Natural killer cell treated with Interleukin-12 subunit alpha and Interleukin-12 subunit beta and Interleukin-15 and Interleukin-18, amount 100 ng/mL, for 72 hours (primary cell): ENCODE data around the gene CCDC127. TPM values are rescaled to one million over a fixed set of nuclear protein-coding genes. Genes with fewer than 3 reads are reported as not detected.
"Not testable (repeated sequence)": the region's sequence is repeated elsewhere in the genome, so short reads cannot be mapped to it uniquely, and the experiment has no call there.

Experiments
- ATAC-seq, 2 donors: fragments of 150-1000 bp; cut with Tn5 transposase in 1 of 2; sonication (Bioruptor Pico), chemical (Tn5 transposase) in 1 of 2; 2 replicates each; pipeline ENCODE4 v1.10.0; 2021
- DNase-seq: peaks from one replicate; pipeline ENCODE4 v3.0.0; 2022; ENCODE audit warnings: low spot score
- H3K27ac Mint-ChIP-seq, 2 donors: 1 replicate in 1 of 2; 2 replicates in 1 of 2; pipeline ENCODE4 v1.8.0; 2022; ENCODE audit warnings: mixed read lengths in 2 of 2, mild to moderate bottlenecking in 1 of 2, moderate library complexity in 1 of 2
- H3K27me3 Mint-ChIP-seq, 2 donors: 1 replicate in 1 of 2; 2 replicates in 1 of 2; pipeline ENCODE4 v1.8.0; 2022; ENCODE audit warnings: mixed read lengths in 2 of 2
- H3K36me3 Mint-ChIP-seq: one replicate; pipeline ENCODE4 v1.8.0; 2022; ENCODE audit warnings: mixed read lengths
- H3K4me1 Mint-ChIP-seq, 2 donors: 1 replicate in 1 of 2; 2 replicates in 1 of 2; pipeline ENCODE4 v1.8.0; 2022; ENCODE audit warnings: low read depth in 2 of 2, mixed read lengths in 2 of 2, mild to moderate bottlenecking in 1 of 2
- H3K4me3 Mint-ChIP-seq: one replicate; pipeline ENCODE4 v1.8.0; 2022; ENCODE audit warnings: mixed read lengths
- H3K9me3 Mint-ChIP-seq: 2 replicates; pipeline ENCODE4 v1.8.0; 2022; ENCODE audit warnings: mixed read lengths
- total RNA-seq, 2 donors: library from RNA; stranded (reverse); gene quantifications; one replicate each; pipeline ENCODE4 v1.2.3, GENCODE V29; 2022

CCDC127 gene
- total RNA-seq, 2 donors from 2014 or later = 4.3 to 9.1 TPM

DNA sequence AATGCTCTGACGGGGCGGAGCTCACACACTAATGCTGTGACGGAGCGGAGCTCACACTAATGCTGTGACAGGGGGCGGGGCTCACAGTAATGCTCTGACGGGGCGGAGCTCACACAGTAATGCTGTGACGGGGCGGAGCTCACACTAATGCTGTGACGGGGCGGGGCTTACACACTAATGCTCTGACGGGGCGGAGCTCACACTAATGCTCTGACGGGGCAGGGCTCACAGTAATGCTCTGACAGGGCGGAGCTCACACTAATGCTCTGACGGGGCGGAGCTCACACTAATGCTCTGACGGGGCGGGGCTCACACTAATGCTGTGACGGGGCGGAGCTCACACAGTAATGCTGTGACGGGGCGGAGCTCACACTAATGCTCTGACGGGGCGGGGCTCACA is 53.2 kb downstream of the CCDC127 start:
- DNase-seq, ATAC-seq, H3K27ac Mint-ChIP-seq, H3K4me3 Mint-ChIP-seq, H3K4me1 Mint-ChIP-seq, H3K36me3 Mint-ChIP-seq, H3K9me3 Mint-ChIP-seq: not testable (repeated sequence)
- peaks cover 4 to 17% of the 10 kb centered on the region in 2 donors for H3K27me3 Mint-ChIP-seq

DNA sequence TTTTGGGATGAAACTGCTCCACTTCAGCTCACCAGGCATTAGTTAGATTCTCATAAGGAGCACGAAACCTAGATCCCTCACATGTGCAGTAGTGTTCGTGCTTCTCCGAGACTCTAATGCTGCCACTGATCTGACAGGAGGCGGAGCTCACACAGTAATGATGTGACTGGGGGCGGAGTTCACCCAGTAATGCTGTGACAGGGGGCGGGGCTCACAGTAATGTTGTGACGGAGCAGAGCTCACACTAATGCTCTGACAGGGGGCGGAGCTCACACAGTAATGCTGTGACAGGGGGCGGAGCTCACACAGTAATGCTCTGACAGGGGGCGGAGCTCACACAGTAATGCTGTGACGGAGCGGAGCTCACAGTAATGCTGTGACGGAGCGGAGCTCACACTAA is 53.7 kb downstream of the CCDC127 start:
- H3K9me3 Mint-ChIP-seq = no peaks in the 10 kb centered on the region
- H3K27me3 Mint-ChIP-seq = peaks cover 9 to 22% of the 10 kb centered on the region in 2 donors
- ATAC-seq (no peak), DNase-seq (no peak)
- no peaks in the 10 kb centered on the region for H3K36me3 Mint-ChIP-seq
- H3K4me1 Mint-ChIP-seq = no peaks in the 10 kb centered on the region
- H3K27ac Mint-ChIP-seq = no peak overlapping the region
- no peak overlapping the region for H3K4me3 Mint-ChIP-seq

DNA sequence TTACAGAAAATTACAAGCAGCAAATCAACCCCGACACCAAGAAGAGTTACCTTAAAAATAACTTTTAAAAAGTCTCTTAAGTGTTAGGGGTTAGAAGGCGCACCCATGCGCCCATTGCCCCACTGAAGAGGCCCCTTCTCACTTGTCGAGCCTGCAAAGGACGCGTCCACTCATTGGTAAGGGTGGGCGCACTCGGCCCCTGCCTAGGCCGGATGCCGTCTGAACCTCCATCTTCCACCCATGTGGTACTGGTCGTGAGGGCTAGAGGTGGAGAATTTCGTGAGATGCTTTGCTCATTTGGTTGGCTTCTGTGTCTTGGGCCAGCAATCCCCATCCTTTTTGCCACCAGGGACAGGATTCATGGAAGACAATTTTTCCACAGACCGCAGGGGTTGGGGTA is 54.1 kb downstream of the CCDC127 start:
- no peak overlapping the region for H3K27ac Mint-ChIP-seq
- no peaks in the 10 kb centered on the region for H3K9me3 Mint-ChIP-seq
- ATAC-seq (no peak), DNase-seq (no peak)
- H3K4me1 Mint-ChIP-seq = no peaks in the 10 kb centered on the region
- H3K4me3 Mint-ChIP-seq = no peak overlapping the region
- peaks cover 11 to 26% of the 10 kb centered on the region in 2 donors for H3K27me3 Mint-ChIP-seq
- no peaks in the 10 kb centered on the region for H3K36me3 Mint-ChIP-seq

DNA sequence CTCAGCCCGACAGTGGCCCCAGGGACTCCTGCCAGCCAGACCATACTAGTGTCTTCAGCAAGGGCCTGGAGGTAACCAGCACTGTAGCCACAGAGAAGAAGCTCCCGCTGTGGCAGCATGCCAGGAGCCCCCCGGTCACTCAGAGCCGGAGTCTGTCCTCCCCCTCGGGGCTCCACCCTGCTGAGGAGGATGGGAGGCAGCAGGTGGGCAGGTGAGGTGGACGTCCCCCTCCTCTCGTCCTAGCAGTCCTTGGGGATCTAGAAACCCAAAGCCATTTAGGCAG is 54.7 kb downstream of the CCDC127 start:
- H3K4me3 Mint-ChIP-seq = no peak overlapping the region
- peaks cover 13 to 32% of the 10 kb centered on the region in 2 donors for H3K27me3 Mint-ChIP-seq
- ATAC-seq (peak in 1 of 2 donors; percentile 43), DNase-seq (no peak)
- no peaks in the 10 kb centered on the region for H3K4me1 Mint-ChIP-seq
- no peaks in the 10 kb centered on the region for H3K9me3 Mint-ChIP-seq
- H3K27ac Mint-ChIP-seq = no peak overlapping the region
- H3K36me3 Mint-ChIP-seq = no peaks in the 10 kb centered on the region

DNA sequence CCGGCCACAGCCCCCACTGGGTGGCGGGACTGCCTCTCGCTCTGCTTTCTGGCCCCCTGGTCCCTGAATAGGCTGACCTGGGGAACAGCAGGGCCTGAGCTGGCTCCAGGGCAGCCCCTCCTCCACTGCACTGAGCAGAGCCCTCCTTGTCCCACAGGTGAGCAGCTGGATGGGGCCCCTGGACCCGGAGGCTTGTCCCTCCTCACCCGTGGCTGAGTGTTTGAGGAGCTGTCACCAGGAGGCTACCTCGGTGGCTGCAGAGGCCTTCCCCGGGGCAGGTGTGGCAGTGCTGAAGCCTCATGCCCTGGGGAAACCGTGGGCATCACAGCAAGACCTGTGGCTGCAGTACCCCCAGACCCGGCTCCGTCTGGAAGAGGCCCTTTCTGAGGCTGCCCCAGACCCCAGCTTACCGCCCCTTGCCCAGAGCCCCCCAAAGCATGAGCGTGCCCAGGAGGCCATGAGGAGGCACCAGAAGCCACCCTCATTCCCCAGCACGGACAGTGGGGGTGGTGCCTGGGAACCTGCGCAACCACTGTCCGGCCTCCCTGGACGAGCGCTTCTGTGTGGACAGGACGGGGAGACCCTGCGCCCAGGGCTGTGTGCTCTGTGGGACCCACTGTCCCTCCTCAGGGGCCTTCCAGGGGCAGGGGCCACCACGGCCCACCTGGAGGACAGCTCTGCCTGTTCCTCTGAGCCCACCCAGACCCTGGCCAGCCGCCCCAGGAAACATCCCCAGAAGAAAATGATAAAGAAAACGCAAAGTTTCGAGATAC is 55.2 kb downstream of the CCDC127 start:
- Mint-ChIP-seq H3K4me3 (no peak overlapping the region), H3K36me3 (no peaks in the 10 kb centered on the region), H3K27ac (no peak overlapping the region), H3K27me3 (peaks cover 13 to 32% of the 10 kb centered on the region in 2 donors), H3K9me3 (no peaks in the 10 kb centered on the region), H3K4me1 (no peaks in the 10 kb centered on the region)
- DNase-seq (no peak), ATAC-seq (peak in 1 of 2 donors; percentile 36)

DNA sequence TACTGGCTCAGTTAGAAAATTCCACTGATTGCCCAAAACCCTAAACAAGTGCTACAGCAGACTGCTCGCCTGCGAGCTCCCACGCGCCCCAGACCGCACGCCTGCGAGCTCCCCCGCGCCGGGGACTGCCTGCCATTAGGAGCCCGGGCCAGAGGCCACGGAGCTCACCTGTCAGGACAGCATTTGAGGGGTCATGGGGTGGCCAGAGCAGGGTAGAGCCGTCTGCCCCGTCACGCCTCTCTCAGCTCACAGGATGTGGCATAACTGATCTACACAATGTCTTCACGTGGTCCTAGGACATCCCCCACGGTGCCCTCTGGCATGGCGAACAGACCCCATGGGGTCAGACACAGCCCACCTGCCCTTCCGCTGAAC is 55.8 kb downstream of the CCDC127 start:
- peaks cover 13 to 32% of the 10 kb centered on the region in 2 donors for H3K27me3 Mint-ChIP-seq
- no peak overlapping the region for H3K27ac Mint-ChIP-seq
- no peak overlapping the region for H3K4me3 Mint-ChIP-seq
- H3K4me1 Mint-ChIP-seq = no peaks in the 10 kb centered on the region
- DNase-seq (no peak), ATAC-seq (peak; percentile 20 to 25)
- H3K9me3 Mint-ChIP-seq = no peaks in the 10 kb centered on the region
- no peaks in the 10 kb centered on the region for H3K36me3 Mint-ChIP-seq

DNA sequence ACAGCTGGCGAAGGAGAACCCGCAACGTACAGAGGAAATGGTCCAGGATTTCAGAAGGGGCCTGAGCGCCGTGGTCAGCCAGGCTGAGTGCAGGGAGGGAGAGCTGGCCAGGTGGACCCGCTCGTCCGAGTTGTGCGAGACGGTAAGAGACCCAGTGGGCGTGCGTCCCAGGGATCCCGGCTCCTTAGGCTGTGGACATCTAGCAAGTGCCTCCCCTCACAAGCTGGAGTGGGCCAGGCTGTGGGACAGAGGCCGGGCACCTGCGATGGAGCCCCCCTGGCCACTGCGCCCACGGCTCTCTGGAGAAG is 56.2 kb downstream of the CCDC127 start:
- no peak overlapping the region for H3K27ac Mint-ChIP-seq
- H3K36me3 Mint-ChIP-seq = no peaks in the 10 kb centered on the region
- no peak overlapping the region for H3K4me3 Mint-ChIP-seq
- peaks cover 13 to 32% of the 10 kb centered on the region in 2 donors for H3K27me3 Mint-ChIP-seq
- no peaks in the 10 kb centered on the region for H3K9me3 Mint-ChIP-seq
- DNase-seq (no peak), ATAC-seq (peak in 1 of 2 donors; percentile 52)
- no peaks in the 10 kb centered on the region for H3K4me1 Mint-ChIP-seq

DNA sequence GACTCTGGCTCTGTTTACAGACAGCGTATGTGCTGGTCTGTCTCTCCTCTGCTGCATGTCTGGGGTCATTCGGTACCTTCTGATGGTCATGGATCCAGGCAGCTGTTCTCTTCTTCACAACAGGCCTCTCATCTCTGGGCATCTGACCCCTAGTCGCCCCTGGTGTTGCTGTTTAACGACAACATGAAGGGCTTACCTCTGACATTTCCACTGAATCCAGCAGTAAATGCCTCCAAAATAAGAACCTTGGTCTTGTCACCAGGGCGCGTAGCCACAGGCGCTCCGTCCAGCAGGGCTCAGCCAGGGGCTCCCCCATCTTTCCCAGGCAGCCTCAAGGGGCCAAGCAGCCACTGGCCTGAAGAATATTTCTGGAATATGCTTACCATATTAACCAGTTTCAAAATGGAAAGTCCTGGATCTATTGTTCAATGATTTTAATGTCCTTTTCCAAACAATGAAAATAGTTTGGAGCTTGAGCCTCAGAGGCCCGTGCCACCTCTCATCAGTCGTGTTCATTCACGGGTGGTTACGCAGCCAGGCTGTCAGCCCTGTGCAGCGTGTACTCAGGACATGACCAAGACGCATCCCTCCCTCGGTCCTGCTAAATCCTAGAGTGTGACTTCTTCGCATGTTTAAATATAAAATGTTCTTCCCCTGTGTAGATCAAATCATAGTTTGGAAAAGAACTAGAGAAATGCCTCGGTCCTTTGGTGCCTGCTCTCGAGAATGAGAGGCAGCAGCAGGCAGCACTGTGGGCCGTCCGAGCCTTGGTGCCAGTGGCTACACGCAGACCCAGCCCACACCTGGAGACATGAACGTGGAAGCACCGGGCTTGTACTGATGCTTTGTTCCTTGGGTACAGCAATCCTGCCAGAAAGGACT is 56.8 kb downstream of the CCDC127 start:
- no peak overlapping the region for H3K27ac Mint-ChIP-seq
- H3K27me3 Mint-ChIP-seq = peaks cover 13 to 32% of the 10 kb centered on the region in 2 donors
- H3K36me3 Mint-ChIP-seq = no peaks in the 10 kb centered on the region
- no peaks in the 10 kb centered on the region for H3K4me1 Mint-ChIP-seq
- H3K4me3 Mint-ChIP-seq = no peak overlapping the region
- DNase-seq = no peak
- no peaks in the 10 kb centered on the region for H3K9me3 Mint-ChIP-seq
- ATAC-seq = no peak

DNA sequence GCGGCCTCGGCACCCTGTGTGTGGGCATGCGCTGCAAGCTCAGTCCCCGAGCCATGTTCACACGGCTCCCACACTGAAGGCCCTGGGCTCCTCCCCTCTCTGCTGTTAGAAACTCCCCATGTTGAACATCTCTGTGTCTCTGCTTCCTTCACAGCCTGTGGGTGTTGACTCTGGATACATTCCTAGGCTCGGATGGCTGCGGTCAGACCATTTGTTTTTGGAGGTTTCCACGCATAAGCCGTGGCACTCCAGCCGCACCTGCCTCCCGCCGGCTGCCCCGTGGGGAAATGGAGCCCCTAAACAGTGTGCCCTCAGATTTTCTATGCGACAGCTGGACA is 57.8 kb downstream of the CCDC127 start:
- H3K9me3 Mint-ChIP-seq = no peaks in the 10 kb centered on the region
- peaks cover 13 to 32% of the 10 kb centered on the region in 2 donors for H3K27me3 Mint-ChIP-seq
- DNase-seq (no peak), ATAC-seq (no peak)
- no peaks in the 10 kb centered on the region for H3K4me1 Mint-ChIP-seq
- H3K27ac Mint-ChIP-seq = no peak overlapping the region
- no peak overlapping the region for H3K4me3 Mint-ChIP-seq
- H3K36me3 Mint-ChIP-seq = no peaks in the 10 kb centered on the region

DNA sequence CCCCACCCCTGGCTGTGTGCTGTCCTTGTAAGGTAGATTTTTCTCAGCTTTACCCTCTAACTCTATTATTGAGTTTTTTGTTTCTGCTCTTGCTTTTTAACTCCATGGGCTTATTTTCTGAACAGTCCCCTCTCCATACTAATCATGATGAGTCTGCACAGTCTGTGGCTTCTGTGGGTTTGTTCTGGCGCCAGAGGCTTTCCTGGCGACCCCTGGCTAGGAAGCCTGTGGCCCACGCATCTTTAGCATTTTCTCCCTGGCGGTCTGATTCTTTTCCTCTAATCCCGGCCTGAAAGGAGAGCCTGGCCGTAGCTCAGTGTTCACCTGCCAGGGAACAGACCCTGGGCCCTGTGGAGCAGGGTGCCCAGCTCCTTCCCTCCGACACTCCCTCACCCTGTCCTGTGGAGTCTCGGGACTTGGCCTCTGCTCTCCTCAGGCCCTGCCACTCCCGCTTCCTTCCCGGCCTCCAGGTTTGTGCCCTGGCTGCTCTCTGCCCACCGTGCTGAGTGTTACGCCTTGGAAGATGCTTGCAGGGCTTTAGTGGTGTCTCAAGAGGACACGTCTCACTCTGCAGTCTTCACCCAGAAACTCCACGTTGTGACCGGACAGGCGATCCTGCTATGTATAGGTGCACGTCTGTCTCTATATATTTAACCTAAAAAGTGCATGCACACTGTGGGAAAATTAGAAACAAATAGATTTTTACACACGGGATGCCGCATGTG is 58.3 kb downstream of the CCDC127 start:
- no peak for DNase-seq
- H3K36me3 Mint-ChIP-seq = no peaks in the 10 kb centered on the region
- H3K4me3 Mint-ChIP-seq = no peak overlapping the region
- H3K4me1 Mint-ChIP-seq = no peaks in the 10 kb centered on the region
- H3K27ac Mint-ChIP-seq = no peak overlapping the region
- no peak for ATAC-seq
- H3K27me3 Mint-ChIP-seq = peaks cover 13 to 32% of the 10 kb centered on the region in 2 donors
- H3K9me3 Mint-ChIP-seq = no peaks in the 10 kb centered on the region

DNA sequence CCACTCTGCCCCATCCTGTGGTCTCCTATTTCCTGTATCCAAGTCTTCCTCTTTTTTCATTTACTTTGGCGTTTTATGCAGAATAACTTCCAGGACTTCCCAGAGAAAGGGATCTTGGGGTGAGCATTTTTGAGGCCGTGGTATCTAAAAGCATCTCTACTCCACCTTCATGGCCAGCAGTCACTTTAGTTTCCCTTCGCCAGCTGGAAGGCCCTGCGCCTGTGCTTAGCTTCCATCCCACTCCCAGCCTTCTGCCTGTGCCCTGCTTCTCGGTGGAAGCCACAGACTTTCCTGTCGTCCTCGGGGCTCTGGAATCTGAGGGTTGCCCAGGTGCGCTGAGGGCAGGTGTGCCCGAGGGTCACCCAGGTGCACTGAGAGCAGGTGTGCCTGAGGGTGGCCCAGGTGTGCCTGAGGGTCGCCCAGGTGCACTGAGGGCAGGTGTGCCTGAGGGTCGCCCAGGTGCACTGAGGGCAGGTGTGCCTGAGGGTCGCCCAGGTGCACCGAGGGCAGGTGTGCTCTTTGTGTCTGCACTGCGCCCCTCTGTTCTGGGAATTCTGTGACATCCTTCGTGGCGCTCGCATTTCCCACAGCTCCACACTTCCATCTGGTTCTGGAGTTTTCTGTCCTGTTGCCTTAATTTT is 59.0 kb downstream of the CCDC127 start:
- no peak for DNase-seq
- no peak overlapping the region for H3K27ac Mint-ChIP-seq
- no peak for ATAC-seq

DNA sequence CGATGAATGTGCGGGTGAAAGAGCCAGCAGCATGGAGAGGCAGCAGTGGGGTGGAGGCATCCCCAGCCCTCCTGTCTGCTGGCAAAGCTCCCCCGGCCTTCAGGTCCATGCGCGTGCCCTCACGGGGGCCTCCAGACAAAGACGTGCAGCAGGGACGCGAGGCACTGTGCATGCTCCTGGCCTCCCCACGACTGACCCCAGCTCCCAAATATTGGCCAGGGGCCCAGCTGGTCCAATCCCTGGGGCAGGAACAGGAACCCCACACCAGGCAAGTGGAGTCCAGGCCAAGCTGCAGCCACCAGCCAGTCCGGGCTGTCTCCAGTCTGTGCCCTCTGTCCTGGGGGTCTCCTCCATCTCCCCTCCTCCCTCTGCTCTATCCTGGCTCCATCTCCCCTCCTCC is 60.2 kb downstream of the CCDC127 start:
- ATAC-seq (no peak), DNase-seq (no peak)
- H3K9me3 Mint-ChIP-seq = no peaks in the 10 kb centered on the region
- peaks cover 13 to 32% of the 10 kb centered on the region in 2 donors for H3K27me3 Mint-ChIP-seq
- H3K4me1 Mint-ChIP-seq = no peaks in the 10 kb centered on the region
- H3K4me3 Mint-ChIP-seq = no peak overlapping the region
- H3K27ac Mint-ChIP-seq = no peak overlapping the region
- H3K36me3 Mint-ChIP-seq = no peaks in the 10 kb centered on the region

More for the DNA sequence above, 59.0 kb downstream of the CCDC127 start:
- Mint-ChIP-seq H3K9me3 (no peaks in the 10 kb centered on the region), H3K27me3 (peaks cover 13 to 32% of the 10 kb centered on the region in 2 donors), H3K36me3 (no peaks in the 10 kb centered on the region), H3K4me3 (no peak overlapping the region), H3K4me1 (no peaks in the 10 kb centered on the region)

DNA sequence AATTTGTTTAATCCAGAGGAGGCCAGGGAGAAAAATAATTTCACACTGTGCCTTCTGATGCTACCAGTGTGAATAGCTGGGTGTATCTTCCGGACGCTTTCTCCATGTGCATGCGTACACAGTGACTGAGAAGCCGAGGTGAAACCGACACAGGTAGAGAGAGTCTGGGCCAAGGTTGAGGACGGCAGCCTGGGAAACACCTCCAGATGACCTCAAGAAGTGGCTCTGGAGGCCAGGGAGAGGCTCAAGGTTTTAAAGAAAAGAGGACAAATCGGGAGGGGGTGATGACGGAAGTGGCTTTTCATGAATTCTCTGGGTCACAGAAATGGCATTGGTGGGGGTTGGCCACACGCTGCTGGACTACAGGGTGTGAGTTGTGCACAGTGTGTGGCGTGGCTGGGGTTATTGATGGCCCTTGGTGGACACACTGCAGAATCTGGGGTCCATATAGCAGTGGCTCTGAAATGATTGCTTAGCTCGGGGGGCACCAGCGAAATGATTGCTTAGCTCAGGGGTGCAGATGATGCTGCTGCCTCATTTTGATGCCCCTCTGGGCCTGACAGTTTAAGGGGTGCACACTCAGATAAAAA is 60.7 kb downstream of the CCDC127 start:
- no peaks in the 10 kb centered on the region for H3K4me1 Mint-ChIP-seq
- H3K27ac Mint-ChIP-seq = no peak overlapping the region
- no peak for ATAC-seq
- no peaks in the 10 kb centered on the region for H3K9me3 Mint-ChIP-seq
- DNase-seq = no peak
- no peak overlapping the region for H3K4me3 Mint-ChIP-seq
- H3K27me3 Mint-ChIP-seq = peaks cover 13 to 32% of the 10 kb centered on the region in 2 donors
- no peaks in the 10 kb centered on the region for H3K36me3 Mint-ChIP-seq
